Pons (tissue), 1 donor: ENCODE results near the gene PDCD2L.
"Not testable (repeated sequence)": the region's sequence is repeated elsewhere in the genome, so short reads cannot be mapped to it uniquely, and the experiment has no call there.

Experiments
- DNase-seq: peaks from one replicate; pipeline ENCODE4 v3.0.0-alpha.2; 2016; ENCODE audit warnings: low spot score

PDCD2L gene

DNA sequence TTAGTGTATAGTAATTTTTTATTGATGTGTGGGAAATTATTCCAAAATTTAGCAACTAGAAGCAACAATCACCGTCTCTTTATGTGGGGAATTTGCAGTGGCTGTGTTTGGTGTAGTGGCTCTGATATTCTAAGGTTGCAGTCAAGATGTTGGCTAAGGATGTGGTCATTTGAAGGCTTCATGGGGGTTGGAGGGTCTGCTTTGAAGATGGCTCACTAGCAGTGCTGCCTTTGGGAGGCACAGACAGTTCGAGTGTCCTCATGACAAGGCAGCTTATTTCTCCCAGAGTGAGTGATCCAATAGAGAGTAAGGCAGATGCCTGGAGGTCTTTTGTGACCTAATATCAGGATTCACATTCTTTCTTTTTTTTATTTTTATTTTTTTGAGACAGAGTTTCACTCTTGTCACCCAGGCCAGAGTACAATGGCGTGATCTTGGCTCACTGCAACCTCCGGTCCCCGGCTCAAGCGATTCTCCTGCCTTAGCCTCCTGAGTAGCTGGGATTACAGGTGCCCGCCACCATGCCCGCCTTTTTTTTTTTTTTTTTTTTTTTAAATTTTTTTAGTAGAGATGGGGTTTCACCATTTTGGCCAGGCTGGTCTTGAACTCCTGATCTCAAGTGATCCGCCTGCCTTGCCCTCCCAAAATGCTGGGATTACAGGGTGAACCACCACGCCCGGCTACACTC lies 30.5 kb upstream of the PDCD2L start:
- no peak for DNase-seq

DNA sequence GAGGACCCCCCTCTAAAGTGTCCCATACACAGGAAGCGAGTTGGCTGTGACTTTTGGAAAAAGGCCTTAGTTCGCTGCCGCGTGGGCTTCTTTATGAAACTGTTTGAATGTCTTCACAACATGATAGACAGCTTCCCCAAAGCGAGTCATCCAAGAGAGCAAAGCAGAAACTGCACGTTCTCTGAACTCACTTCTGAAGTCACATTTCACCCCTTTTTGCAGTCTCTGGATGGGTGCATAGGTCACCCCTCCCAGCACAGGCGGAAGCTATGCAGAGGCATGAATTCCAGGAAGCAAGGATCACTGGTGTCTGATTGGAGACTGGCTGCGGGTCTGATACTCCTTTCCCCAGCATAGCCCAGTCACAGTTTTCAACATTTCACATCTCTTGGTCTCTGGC lies 28.6 kb upstream of the PDCD2L start:
- DNase-seq, result no peak

GRCh38 chr19:34380639-34381241 lies 23.5 kb upstream of the PDCD2L start:
- DNase-seq, result no peak

GRCh38 chr19:34381399-34382251 lies 22.6 kb upstream of the PDCD2L start:
- DNase-seq, result no peak

GRCh38 chr19:34382471-34382870 lies 21.7 kb upstream of the PDCD2L start:
- no peak for DNase-seq

- no peak for DNase-seq
These were observed 20.6 kb upstream of the PDCD2L start for GRCh38 chr19:34383599-34383998.

GRCh38 chr19:34386645-34387445 lies 17.4 kb upstream of the PDCD2L start:
- no peak for DNase-seq

GRCh38 chr19:34387446-34387810 lies 16.8 kb upstream of the PDCD2L start:
- no peak for DNase-seq

DNA sequence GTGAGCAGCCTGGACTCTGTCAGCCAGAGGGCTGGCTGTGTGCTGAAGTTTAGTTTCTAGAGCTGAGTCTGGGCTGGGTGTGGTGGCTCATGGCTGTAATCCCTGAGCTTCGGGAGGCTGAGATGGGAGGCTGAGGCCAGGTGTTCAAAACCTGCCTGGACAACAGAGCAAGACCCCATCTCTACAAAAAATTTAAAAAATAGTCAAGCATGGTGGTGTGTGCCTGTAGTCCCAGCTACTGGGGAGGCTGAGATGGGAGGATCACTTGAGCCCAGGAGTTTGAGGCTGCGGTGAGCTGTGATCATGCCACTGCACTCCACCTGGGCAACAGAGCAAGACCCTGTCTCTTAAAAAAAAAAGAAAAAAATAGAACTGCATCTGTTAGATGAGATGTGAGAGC lies 15.5 kb upstream of the PDCD2L start:
- DNase-seq, result not testable (repeated sequence)

GRCh38 chr19:34391813-34392212 lies 12.4 kb upstream of the PDCD2L start:
- DNase-seq, result no peak

DNA sequence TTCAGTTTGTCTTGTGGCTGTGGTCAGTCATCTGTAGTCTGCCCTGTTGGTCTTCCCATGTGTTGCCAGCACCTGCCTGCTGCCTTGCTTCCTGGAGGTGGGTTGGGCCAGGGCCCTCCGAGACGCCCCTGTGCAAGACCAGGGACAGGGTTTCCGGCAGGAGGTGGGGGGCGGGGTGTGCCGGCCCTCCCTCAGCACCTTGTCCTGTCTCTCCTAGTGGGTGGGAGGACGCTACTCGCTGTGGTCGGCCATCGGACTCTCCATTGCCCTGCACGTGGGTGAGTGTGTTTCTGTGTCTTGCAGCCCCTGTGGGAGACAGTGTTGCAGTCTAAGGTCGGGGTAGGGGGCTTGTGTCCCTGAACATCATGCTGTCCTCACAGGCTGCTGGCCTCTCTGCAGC lies 11.2 kb upstream of the PDCD2L start:
- no peak for DNase-seq

DNA sequence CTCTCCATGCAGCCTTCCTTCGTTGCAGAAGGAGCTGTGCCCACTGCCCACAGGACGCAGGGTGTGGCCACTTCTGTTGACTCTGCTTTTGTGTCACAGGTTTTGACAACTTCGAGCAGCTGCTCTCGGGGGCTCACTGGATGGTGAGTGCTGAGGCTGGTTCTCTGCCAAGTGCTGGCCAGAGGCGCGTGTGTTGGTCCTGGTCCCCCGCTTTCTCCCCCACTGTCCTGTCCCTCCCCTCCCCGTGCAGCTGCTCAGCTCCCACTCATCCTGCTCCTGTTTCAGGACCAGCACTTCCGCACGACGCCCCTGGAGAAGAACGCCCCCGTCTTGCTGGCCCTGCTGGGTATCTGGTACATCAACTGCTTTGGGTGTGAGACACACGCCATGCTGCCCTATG lies 10.6 kb upstream of the PDCD2L start:
- DNase-seq, result no peak

DNA sequence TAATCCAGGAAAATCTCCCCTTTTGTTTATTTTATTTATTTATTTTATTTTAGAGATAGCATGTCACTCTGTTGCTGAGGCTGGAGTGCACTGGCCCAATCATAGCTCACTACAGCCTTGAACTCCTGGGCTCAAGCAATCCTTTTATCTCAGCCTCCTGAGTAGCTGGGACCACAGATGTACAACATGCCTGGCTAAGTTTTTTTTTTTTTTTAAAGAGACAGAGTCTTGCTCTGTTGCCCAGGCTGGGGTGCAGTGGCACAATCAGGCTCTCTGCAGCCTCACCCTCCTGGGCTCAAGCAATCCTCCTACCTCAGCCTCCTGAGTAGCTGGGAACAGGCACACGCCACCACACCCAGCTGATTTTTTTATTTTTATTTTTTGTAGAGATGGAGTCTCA lies 6.3 kb upstream of the PDCD2L start:
- no peak for DNase-seq

DNA sequence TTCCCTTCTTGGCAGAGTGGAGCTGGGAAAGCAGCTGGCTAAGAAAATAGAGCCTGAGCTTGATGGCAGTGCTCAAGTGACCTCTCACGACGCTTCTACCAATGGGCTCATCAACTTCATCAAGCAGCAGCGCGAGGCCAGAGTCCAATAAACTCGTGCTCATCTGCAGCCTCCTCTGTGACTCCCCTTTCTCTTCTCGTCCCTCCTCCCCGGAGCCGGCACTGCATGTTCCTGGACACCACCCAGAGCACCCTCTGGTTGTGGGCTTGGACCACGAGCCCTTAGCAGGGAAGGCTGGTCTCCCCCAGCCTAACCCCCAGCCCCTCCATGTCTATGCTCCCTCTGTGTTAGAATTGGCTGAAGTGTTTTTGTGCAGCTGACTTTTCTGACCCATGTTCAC lies 4.3 kb upstream of the PDCD2L start:
- no peak for DNase-seq

DNA sequence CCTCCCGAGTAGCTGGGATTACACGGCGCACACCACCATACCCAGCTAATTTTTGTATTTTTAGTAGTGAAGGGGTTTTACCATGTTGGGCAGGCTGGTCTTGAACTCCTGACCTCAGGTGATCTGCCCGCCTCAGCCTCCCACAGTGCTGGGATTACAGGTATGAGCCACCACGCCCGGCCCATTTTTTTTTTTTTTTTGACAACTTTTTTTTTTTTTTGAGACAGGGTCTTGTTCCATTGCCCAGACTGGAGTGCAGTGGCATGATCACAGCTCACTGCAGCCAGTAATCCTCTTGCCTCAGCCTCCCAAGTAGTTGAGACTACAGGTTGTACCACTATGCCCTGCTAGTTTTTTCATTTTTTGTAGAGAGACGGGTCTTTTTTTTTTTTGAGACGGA lies 3.4 kb upstream of the PDCD2L start:
- not testable (repeated sequence) for DNase-seq

DNA sequence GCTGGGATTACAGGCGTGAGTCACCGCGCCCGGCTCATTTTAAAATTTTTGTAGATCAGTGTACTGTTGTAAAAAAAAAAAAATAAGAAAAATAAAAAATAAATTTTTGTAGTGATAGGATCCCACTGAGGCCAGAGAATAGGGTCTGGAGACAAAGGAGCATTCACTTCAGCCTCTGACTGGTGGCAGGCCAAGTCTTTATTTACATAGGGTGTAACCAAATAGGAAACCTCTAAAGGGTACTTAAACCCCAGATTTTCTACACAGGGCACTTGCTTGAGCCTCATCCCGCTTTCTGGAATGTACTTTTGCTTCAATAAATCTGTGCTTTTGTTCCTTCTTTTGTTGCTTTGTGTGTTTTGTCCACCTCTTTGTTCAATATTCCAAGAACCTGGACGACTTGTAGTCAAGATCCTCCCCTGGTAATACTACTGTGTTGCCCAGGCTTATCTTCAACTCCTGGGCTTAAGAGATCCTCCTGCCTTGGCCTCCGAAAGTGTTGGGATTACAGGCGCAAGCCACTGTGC lies 2.1 kb upstream of the PDCD2L start:
- no peak for DNase-seq

- no peak for DNase-seq
These were observed 453 bp upstream of the PDCD2L start for GRCh38 chr19:34403784-34404108.

DNA sequence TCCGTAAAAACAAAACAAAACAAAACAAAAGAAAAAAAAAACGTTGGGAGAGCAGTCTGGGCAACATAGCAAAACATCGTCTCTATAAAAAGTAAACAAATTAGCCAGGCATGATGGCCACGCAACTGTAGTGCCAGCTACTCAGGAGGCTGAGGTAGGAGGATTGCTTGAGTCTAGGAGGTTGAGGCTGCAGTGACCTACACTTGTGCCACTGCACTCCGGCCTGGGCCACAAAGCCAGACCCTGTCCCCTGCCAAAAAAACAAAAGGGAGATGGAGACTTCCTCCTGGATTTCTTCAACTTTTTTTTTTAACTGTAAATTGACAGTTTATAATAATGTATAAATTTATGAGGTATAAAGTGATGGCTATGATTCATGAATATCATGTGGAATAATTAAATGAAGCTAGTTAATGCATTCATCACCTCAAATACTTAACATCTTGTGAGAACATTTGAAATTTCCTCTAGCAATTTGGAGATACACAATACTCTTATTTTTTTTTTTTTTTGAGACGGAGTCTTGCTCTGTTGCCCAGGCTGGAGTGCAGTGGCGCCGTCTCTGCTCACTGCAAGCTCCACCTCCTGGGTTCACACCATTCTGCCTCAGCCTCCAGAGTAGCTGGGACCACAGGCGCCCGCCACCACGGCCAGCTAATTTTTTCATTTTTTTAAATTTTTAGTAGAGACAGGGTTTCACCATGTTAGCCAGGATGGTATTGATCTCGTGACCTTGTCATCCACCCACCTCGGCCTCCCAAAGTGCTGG lies 1.9 kb downstream of the PDCD2L start:
- DNase-seq, result no peak

DNA sequence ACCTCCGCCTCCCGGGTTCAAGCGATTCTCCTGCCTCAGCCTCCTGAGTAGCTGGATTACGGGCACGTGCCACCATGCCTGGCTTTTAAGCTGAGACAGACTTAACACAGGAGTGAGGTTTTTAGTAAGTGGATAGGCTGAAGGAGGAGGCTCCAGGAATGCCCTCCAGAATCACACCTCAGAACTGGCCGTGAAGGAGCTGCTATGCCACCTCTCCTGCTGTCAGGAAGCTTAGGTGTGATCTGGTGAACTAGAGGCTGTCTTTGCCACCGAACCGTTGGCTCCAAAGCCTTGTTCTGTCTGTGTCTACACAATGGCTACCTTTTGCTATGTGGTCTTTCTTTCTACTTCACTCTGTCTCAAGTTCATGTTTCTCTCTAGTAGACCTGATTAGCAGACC lies 4.2 kb downstream of the PDCD2L start:
- no peak for DNase-seq

GRCh38 chr19:34409189-34410164 lies 5.3 kb downstream of the PDCD2L start:
- DNase-seq, result peak; percentile 48
